Melanocyte of skin (primary cell): ENCODE data around the gene ANKRD33B. TPM values are rescaled to one million over a fixed set of nuclear protein-coding genes. Genes with fewer than 3 reads are reported as not detected.

Source experiments
- small RNA-seq, 2 donors: library from RNA; depleted of rRNA; stranded (forward); fragments of <200 nt; gene quantifications; one replicate each; pipeline ENCODE3, GENCODE V24; 2012
- total RNA-seq, 2 donors: library from RNA; depleted of rRNA; stranded (reverse); fragments of >200 nt; gene quantifications; 2 replicates each; pipeline ENCODE4 v1.2.3, GENCODE V29; 2012

Gene ANKRD33B
- total RNA-seq, result under 1 TPM; under 0.01 TPM

DNA sequence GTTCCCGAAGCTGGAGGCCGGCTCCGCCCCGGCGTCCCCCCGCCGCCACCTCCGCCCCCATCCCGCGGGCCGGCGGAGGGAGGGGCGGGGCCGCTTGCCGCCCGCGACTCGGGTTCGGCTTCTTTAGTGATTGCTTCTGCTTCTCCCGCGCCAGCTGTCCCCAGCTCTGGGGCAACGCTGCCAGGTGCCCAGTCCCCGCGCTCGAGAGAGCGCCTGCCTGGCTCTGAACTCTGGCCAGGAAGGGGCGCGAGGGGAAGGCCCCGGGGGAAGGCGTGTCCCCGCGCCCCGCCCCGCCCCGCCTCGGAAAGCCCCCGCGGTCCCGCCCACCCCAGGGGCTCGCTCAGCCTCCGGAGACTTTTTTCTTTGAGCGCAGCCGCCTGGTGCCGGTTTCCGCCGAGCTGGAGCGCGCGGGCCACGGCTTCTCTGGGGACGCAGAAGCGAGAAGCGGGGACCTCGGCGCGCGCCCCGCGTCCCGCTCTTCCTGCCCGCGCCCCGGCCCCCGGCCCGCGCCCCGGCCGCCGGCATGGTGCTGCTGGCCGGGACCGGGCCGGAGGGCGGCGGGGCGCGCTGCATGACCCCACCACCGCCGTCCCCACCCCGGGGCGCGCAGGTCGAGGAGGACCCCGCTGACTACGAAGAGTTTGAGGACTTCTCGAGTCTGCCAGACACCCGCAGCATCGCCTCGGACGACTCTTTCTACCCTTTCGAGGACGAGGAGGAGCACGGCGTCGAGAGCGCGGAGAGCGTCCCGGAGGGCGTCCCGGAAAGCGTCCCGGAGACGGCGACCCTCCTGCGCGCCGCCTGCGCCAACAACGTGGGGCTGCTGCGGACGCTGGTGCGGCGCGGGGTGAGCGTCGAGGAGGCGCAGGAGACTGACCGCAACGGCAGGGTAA is at the start of gene ANKRD33B:
ANKRD33B (plus strand) TSS at position 126 of the 893 bp plus-strand sequence; CDS start at position 524, 398 bp downstream.

Small RNA genes within 50 kb of the gene (small RNA-seq; reads per million reads assigned to genes)
- 0 reads per million in 2 donors for gene AC012629.4
- 0 reads per million in 2 donors for gene AC112200.1

Other genes with a start within 250 kb of the ANKRD33B start
- gene MARCHF6, start 210.4 kb upstream of the ANKRD33B start, total RNA-seq, result 10 to 100 TPM; 35.1 to 48.6 TPM
- under 1 TPM; 0.34 to 0.67 TPM for gene ROPN1L, start 122.2 kb upstream of the ANKRD33B start, total RNA-seq
- 10 to 100 TPM in 1 of 2 donors, 1 to 10 TPM in 1; 8.6 to 19.6 TPM for gene DAP, start 197.2 kb downstream of the ANKRD33B start, total RNA-seq